ENCODE measurements around the gene FKBP10. TPM values are rescaled to one million over a fixed set of nuclear protein-coding genes. Genes with fewer than 3 reads are reported as not detected.

FKBP10 gene
- total and polyA plus RNA-seq, 9 of the 15 experiments (the other 6 are each of a cell fraction or from before 2014, with no cell fraction given): 0.03 to 3.0 (median 1.4) TPM; not detected in 1

DNA sequence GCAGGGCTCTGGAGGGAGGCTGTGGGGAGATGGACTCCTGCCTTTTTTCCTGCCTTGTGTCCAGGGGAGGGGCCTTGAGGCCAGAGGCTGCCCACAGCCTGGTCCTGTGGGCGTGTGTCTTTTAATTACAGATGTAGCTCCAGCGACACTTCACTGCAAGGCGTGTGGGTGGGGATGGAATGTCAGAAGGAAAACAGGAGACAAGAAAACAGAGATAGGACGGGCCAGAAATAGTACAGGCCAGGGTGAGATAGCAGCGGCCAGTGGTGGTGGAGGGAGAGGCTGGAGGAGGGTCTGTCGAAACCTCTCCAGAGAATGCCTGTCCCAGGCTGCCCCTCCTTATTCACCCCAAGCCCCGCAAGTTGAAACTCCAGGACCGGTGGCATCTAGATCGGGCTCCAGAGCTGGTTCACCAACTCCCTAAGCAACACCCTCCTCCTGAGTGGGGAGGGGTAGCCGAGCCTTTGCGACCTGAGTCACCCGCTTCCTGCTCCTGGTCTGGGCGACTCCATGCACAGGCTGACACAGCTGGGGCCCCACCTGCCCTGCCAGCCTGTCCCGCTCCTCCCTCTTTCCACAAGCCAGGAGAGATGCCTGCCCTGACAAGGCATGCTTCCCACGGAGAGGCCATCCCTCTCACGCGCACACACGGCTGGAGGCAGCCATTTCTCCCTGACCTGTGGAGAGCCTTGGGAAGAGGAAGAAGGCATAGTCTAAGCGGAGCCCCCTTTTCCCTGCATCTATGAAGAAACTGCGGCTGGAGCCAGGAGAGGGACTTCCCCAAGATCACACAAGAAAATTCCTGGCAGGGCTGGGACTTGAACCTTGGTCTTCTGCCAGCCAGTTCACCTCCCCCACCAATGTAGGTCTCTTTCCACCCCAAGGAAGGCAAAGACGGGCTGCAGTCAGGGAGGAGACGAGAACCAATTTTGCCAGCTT lies 19.7 kb upstream of the FKBP10 start (continued):
- TF ChIP-seq ZFX (CRISPR knock-in tag; IDR thresholded peaks at IDR 0.05) (peak; percentile 40), GTF2E2 (tag; IDR thresholded peaks at IDR 0.05) (peak; percentile 63; the same call in 1 of the 2 replicates), ESRRA (IDR thresholded peaks at IDR 0.05; ENCODE audit: borderline replicate concordance, low read depth) (peak; percentile 13; the same call in 1 of the 2 replicates), TAF9B (IDR thresholded peaks at IDR 0.05; ENCODE audit: partially characterized antibody) (no peak), RBFOX2 (IDR thresholded peaks at IDR 0.05; ENCODE audit: low read depth, low read length) (peak; percentile 80), RBBP5 (IDR thresholded peaks at IDR 0.05; ENCODE audit: borderline replicate concordance, insufficient read depth, low read length, poor library complexity, severe bottlenecking) (peak; percentile 47), ARID1B (IDR thresholded peaks at IDR 0.05) (peak; percentile 84), MECOM (CRISPR knock-in tag; IDR thresholded peaks at IDR 0.05) (peak; percentile 40; the same call in 1 of the 2 replicates), CXXC5 (CRISPR knock-in tag; IDR thresholded peaks at IDR 0.05) (peak; percentile 48; the same call in 1 of the 2 replicates), ETV1 (tag; conservative IDR thresholded peaks at IDR 0.05; ENCODE audit: low read depth) (peak; percentile 53), ZNF830 (CRISPR knock-in tag; IDR thresholded peaks at IDR 0.05) (no peak), ZNF436 (CRISPR knock-in tag; IDR thresholded peaks at IDR 0.05) (0 out of 2 replicates have a peak, but pooled peaks have one; percentile 56), SMARCA4 (IDR thresholded peaks at IDR 0.05) (peak; percentile 75; the same call in 1 of the 2 replicates), NFIC (IDR thresholded peaks at IDR 0.05) (peak; percentile 46; the same call in 1 of the 2 replicates), PPARD (CRISPR knock-in tag; IDR thresholded peaks at IDR 0.05) (no peak), C11orf30 (IDR thresholded peaks at IDR 0.05; ENCODE audit: low read depth) (no peak), ZNF347 (CRISPR knock-in tag; IDR thresholded peaks at IDR 0.05; ENCODE audit: low read depth) (no peak), HNRNPL (IDR thresholded peaks at IDR 0.05; ENCODE audit: low read depth, low read length) (peak; percentile 49; the same call in 1 of the 2 replicates), ZNF644 (tag; IDR thresholded peaks at IDR 0.05; ENCODE audit: low read depth) (peak; percentile 76), SRF (CRISPR knock-in tag; IDR thresholded peaks at IDR 0.05) (0 out of 4 replicates have a peak, but pooled peaks of 1 of the 2 experiments have one; percentile 39)
- TF ChIP-seq, protein P1, sequence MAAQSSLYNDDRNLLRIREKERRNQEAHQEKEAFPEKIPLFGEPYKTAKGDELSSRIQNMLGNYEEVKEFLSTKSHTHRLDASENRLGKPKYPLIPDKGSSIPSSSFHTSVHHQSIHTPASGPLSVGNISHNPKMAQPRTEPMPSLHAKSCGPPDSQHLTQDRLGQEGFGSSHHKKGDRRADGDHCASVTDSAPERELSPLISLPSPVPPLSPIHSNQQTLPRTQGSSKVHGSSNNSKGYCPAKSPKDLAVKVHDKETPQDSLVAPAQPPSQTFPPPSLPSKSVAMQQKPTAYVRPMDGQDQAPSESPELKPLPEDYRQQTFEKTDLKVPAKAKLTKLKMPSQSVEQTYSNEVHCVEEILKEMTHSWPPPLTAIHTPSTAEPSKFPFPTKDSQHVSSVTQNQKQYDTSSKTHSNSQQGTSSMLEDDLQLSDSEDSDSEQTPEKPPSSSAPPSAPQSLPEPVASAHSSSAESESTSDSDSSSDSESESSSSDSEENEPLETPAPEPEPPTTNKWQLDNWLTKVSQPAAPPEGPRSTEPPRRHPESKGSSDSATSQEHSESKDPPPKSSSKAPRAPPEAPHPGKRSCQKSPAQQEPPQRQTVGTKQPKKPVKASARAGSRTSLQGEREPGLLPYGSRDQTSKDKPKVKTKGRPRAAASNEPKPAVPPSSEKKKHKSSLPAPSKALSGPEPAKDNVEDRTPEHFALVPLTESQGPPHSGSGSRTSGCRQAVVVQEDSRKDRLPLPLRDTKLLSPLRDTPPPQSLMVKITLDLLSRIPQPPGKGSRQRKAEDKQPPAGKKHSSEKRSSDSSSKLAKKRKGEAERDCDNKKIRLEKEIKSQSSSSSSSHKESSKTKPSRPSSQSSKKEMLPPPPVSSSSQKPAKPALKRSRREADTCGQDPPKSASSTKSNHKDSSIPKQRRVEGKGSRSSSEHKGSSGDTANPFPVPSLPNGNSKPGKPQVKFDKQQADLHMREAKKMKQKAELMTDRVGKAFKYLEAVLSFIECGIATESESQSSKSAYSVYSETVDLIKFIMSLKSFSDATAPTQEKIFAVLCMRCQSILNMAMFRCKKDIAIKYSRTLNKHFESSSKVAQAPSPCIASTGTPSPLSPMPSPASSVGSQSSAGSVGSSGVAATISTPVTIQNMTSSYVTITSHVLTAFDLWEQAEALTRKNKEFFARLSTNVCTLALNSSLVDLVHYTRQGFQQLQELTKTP (IDR thresholded peaks at IDR 0.05; ENCODE audit: low read depth in 1 of 2, partially characterized antibody in 2 of 2): peak in 1 of 2 experiments; percentile 39
- TF ChIP-seq, protein P2, sequence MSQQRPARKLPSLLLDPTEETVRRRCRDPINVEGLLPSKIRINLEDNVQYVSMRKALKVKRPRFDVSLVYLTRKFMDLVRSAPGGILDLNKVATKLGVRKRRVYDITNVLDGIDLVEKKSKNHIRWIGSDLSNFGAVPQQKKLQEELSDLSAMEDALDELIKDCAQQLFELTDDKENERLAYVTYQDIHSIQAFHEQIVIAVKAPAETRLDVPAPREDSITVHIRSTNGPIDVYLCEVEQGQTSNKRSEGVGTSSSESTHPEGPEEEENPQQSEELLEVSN (IDR thresholded peaks at IDR 0.05; ENCODE audit: borderline replicate concordance in 1 of 2, extremely low read depth in 1 of 2, insufficient read depth in 1 of 2, insufficient read length in 1 of 2, low read depth in 1 of 2, low read length in 1 of 2, poor library complexity in 1 of 2, severe bottlenecking in 1 of 2): peak in 1 of 2 experiments; percentile 17

All from K562 (cell line).